Panc1 (cell line): ENCODE measurements around the gene KRIT1. TPM values are rescaled to one million over a fixed set of nuclear protein-coding genes. Genes with fewer than 3 reads are reported as not detected.
"Not testable (repeated sequence)": the region's sequence is repeated elsewhere in the genome, so short reads cannot be mapped to it uniquely, and the experiment has no call there.

ENCODE experiments used
- ATAC-seq: fragments of 200-7000 bp; cut with Tn5 transposase; 2 replicates; pipeline ENCODE4 v1.9.1; 2020; ENCODE audit warnings: mild to moderate bottlenecking, moderate library complexity
- BruUV-seq: library from RNA; stranded (reverse); fragments of 400-500 nt; replicated peaks from 2 replicates; lab custom pipeline; 2021; lab: Mats Ljungman, UMichigan
- CTCF ChIA-PET: fragments of 300-600 bp; sonication (Branson Sonifier 250); formaldehyde crosslinking; loops from one replicate; lab custom pipeline; 2022; ENCODE audit warnings: antibody characterized with exemption; lab: Charles Lee
- POLR2A ChIA-PET: fragments of 300-600 bp; sonication (Branson Sonifier 250); formaldehyde crosslinking; loops from one replicate; lab custom pipeline; 2022; ENCODE audit warnings: antibody characterized with exemption; lab: Charles Lee
- DNase-seq: peaks from one replicate; pipeline ENCODE4 v3.0.0-alpha.2; 2010; ENCODE audit warnings: low read depth, low spot score
- H3K27ac ChIP-seq: 2 replicates; pipeline ENCODE4 v1.5.1; 2011; ENCODE audit warnings: mild to moderate bottlenecking, low read length, inconsistent platforms
- H3K27me3 ChIP-seq: fragments of 200-500 bp; sonication (Bioruptor generic); 2 replicates; pipeline ENCODE4 v1.6.0; 2014; ENCODE audit warnings: low read length, inconsistent platforms; ENCODE audit not compliant: control insufficient read depth, insufficient read depth
- H3K36me3 ChIP-seq: fragments of 200-500 bp; sonication (Bioruptor generic); 2 replicates; pipeline ENCODE4 v1.5.1; 2014; ENCODE audit warnings: inconsistent platforms, mild to moderate bottlenecking, low read length, moderate library complexity; ENCODE audit not compliant: control insufficient read depth, insufficient read depth
- H3K4me1 ChIP-seq: 2 replicates; pipeline ENCODE4 v1.5.1; 2011; ENCODE audit warnings: inconsistent platforms, mild to moderate bottlenecking, low read length, moderate library complexity; ENCODE audit not compliant: control insufficient read depth, insufficient read depth
- H3K4me3 ChIP-seq, 2 experiments: 2 replicates each; pipeline ENCODE4 v1.5.1; 2011 to 2012; ENCODE audit warnings: low read depth in 2 of 2, low read length in 2 of 2, mild to moderate bottlenecking in 2 of 2, inconsistent platforms in 1 of 2, moderate library complexity in 1 of 2
- H3K9me3 ChIP-seq: fragments of 200-500 bp; sonication (Bioruptor generic); 2 replicates; pipeline ENCODE4 v1.5.1; 2014; ENCODE audit warnings: low read depth, mild to moderate bottlenecking, inconsistent platforms, low read length, moderate library complexity; ENCODE audit not compliant: control insufficient read depth, insufficient read depth
- CTCF ChIP-seq: fragments of 450-650 bp; IDR thresholded peaks from 2 replicates; pipeline ENCODE4 v1.5.1; 2017; ENCODE audit warnings: mild to moderate bottlenecking
- POLR2AphosphoS5 ChIP-seq: IDR thresholded peaks from 2 replicates; pipeline ENCODE4 v1.6.1; 2012; ENCODE audit warnings: mild to moderate bottlenecking, low read depth, low read length, moderate library complexity
- REST ChIP-seq, 2 experiments: IDR thresholded peaks; 2 replicates each; pipeline ENCODE4 v1.6.1; 2011 to 2012; ENCODE audit warnings: low read depth in 2 of 2, control low read depth in 1 of 2, low read length in 1 of 2, mild to moderate bottlenecking in 1 of 2, moderate library complexity in 1 of 2; ENCODE audit not compliant: insufficient read depth in 1 of 2
- SIN3A ChIP-seq: IDR thresholded peaks from 2 replicates; pipeline ENCODE4 v1.6.1; 2012; ENCODE audit warnings: low read depth, mild to moderate bottlenecking, low read length, moderate library complexity, borderline replicate concordance; ENCODE audit not compliant: insufficient read depth
- TCF7L2 ChIP-seq: IDR thresholded peaks from 2 replicates; pipeline ENCODE4 v1.6.1; 2011; ENCODE audit warnings: mild to moderate bottlenecking, low read depth, low read length, inconsistent platforms
- in situ Hi-C: cut with HindIII; loops from 2 replicates; pipeline ENCODE4 v1.10.0; 2016; ENCODE audit warnings: low sequenced_read_pairs, low pct_unique_long_range_greater_than_20kb
- intact Hi-C: fragments of 100-400 bp; cut with micrococcal nuclease; formaldehyde crosslinking; loops from one replicate; pipeline ENCODE4 v1.10.0; 2022; ENCODE audit not compliant: unreplicated experiment
- total RNA-seq: library from RNA; stranded (reverse); gene quantifications from one replicate; pipeline ENCODE4 v1.2.1, GENCODE V29; 2021; ENCODE audit not compliant: unreplicated experiment

The KRIT1 gene
- total RNA-seq, 1 experiment from 2014 or later, result 50.1 TPM

GRCh38 chr7:92254800-92255199, 9.1 kb upstream of the KRIT1 start:
- H3K4me3 ChIP-seq, H3K27me3 ChIP-seq, H3K36me3 ChIP-seq, CTCF ChIA-PET, H3K9me3 ChIP-seq, BruUV-seq, in situ Hi-C loops, intact Hi-C loops, H3K27ac ChIP-seq, H3K4me1 ChIP-seq, DNase-seq, ATAC-seq, POLR2A ChIA-PET: not testable (repeated sequence)

- intact Hi-C loops, result no loop called here
- Histone ChIP-seq H3K27me3 (no peaks in the 10 kb centered on the region), H3K4me3 (no peak overlapping the region), H3K27ac (no peak overlapping the region), H3K36me3 (no peaks in the 10 kb centered on the region), H3K9me3 (no peaks in the 10 kb centered on the region; the same call in 1 of the 2 replicates), H3K4me1 (peaks cover 2% of the 10 kb centered on the region; the same call in 1 of the 2 replicates)
- TF ChIP-seq CTCF, result no peak
- no peak for TF ChIP-seq TCF7L2
- no peak for TF ChIP-seq SIN3A
- TF ChIP-seq POLR2AphosphoS5, result no peak
- TF ChIP-seq REST (IDR thresholded peaks at IDR 0.05; ENCODE audit: insufficient read depth in 1 of 2, low read depth in 2 of 2, low read length in 1 of 2), result no peak
- ChIA-PET POLR2A (no interaction called here), CTCF (no interaction called here)
- DNase-seq (no peak), ATAC-seq (no peak)
- in situ Hi-C loops, result no loop called here
- BruUV-seq, result no TSS peak
These were observed 7.5 kb upstream of the KRIT1 start for GRCh38 chr7:92253251-92253650.

- no peak overlapping the region for H3K4me3 ChIP-seq
- CTCF ChIA-PET, result no interaction called here
- no peaks in the 10 kb centered on the region for H3K27me3 ChIP-seq
- H3K9me3 ChIP-seq, result no peaks in the 10 kb centered on the region; the same call in 1 of the 2 replicates
- H3K4me1 ChIP-seq, result peaks cover 12% of the 10 kb centered on the region
- H3K36me3 ChIP-seq, result peaks cover 4% of the 10 kb centered on the region; the same call in 1 of the 2 replicates
- in situ Hi-C loops, result no loop called here
- BruUV-seq, result no TSS peak
- ATAC-seq (no peak), DNase-seq (no peak)
- intact Hi-C loops, result no loop called here
- TF ChIP-seq POLR2AphosphoS5 (no peak), REST (IDR thresholded peaks at IDR 0.05; ENCODE audit: insufficient read depth in 1 of 2, low read depth in 2 of 2, low read length in 1 of 2) (no peak), TCF7L2 (no peak), CTCF (no peak), SIN3A (no peak)
- H3K27ac ChIP-seq, result no peak overlapping the region
- POLR2A ChIA-PET, result no interaction called here
These were observed 5.5 kb upstream of the KRIT1 start for GRCh38 chr7:92251181-92251580.
